HCT116 (cell line): Measurements from ENCODE around the gene ARID5B. TPM values are rescaled to one million over a fixed set of nuclear protein-coding genes. Genes with fewer than 3 reads are reported as not detected.

Source experiments
- ATAC-seq: fragments of 200-7000 bp; cut with Tn5 transposase; 2 replicates; pipeline ENCODE4 v1.9.1; 2020; ENCODE audit warnings: mild to moderate bottlenecking, moderate library complexity
- BruUV-seq: library from RNA; stranded (reverse); fragments of 400-500 nt; replicated peaks from 2 replicates; lab custom pipeline; 2021; lab: Mats Ljungman, UMichigan
- CTCF ChIA-PET: fragments of 300-600 bp; sonication (Branson Sonifier 250); formaldehyde crosslinking; loops from one replicate; lab custom pipeline; 2021; ENCODE audit warnings: antibody characterized with exemption; lab: Charles Lee
- POLR2A ChIA-PET: fragments of 300-600, 350-600 bp; sonication (Branson Sonifier 250); formaldehyde crosslinking; loops from one replicate; lab custom pipeline; 2021; ENCODE audit warnings: antibody characterized with exemption; lab: Charles Lee
- RAD21 ChIA-PET, 2 experiments: fragments of 300-600 bp; sonication (Branson Sonifier 250); formaldehyde crosslinking; loops; one replicate each; lab custom pipeline; 2023; ENCODE audit warnings: low total read pairs in 2 of 2; ENCODE audit not compliant: uncharacterized antibody in 2 of 2, unreplicated experiment in 2 of 2, low non-redundant PET in 1 of 2; lab: Charles Lee
- DNase-seq: peaks from one replicate; pipeline ENCODE4 v3.0.0-alpha.2; 2010; ENCODE audit warnings: low read depth, low spot score
- H2AFZ ChIP-seq: fragments of 200-600 bp; shearing (Covaris generic), sonication (generic); 2 replicates; pipeline ENCODE4 v1.6.1; 2017; ENCODE audit warnings: low read depth, mixed run types, mixed read lengths, antibody characterized with exemption, low read length; ENCODE audit not compliant: poor library complexity, severe bottlenecking
- H3K27ac ChIP-seq: 2 replicates; pipeline ENCODE4 v1.5.1; 2012; ENCODE audit warnings: low read depth, low read length
- H3K27me3 ChIP-seq: fragments of 200-600 bp; sonication (generic); 2 replicates; pipeline ENCODE4 v1.6.1; 2016; ENCODE audit warnings: mixed run types, low read length, mixed read lengths; ENCODE audit not compliant: insufficient read depth
- H3K36me3 ChIP-seq, 2 experiments: fragments of 200-500 bp in 1 of 2; fragments of 200-600 bp in 1 of 2; sonication (Bioruptor generic) in 1 of 2; sonication (generic) in 1 of 2; 2 replicates each; pipeline versions ENCODE4 v1.5.1 to v1.6.1; 2014 to 2016; ENCODE audit warnings: low read length in 2 of 2, inconsistent platforms in 1 of 2, mixed read lengths in 1 of 2, mixed run types in 1 of 2; ENCODE audit not compliant: insufficient read depth in 2 of 2, control insufficient read depth in 1 of 2
- H3K4me1 ChIP-seq, 2 experiments: fragments of 200-600 bp in 1 of 2; sonication (generic) in 1 of 2; 2 replicates each; pipeline versions ENCODE4 v1.5.1 to v1.6.1; 2012 to 2017; ENCODE audit warnings: low read length in 2 of 2, inconsistent platforms in 1 of 2, mild to moderate bottlenecking in 1 of 2, mixed read lengths in 1 of 2, mixed run types in 1 of 2, moderate library complexity in 1 of 2; ENCODE audit not compliant: insufficient read depth in 2 of 2, control insufficient read depth in 1 of 2
- H3K4me2 ChIP-seq: fragments of 200-600 bp; sonication (generic); 2 replicates; pipeline ENCODE4 v1.6.1; 2017; ENCODE audit warnings: mixed run types, low read length, mixed read lengths
- H3K4me3 ChIP-seq, 2 experiments: fragments of 200-600 bp in 1 of 2; sonication (generic) in 1 of 2; replicated peaks in 1 of 2; 2 replicates each; pipeline ENCODE4 v1.5.1; 2011 to 2016; ENCODE audit warnings: low read length in 2 of 2, control low read depth in 1 of 2, low read depth in 1 of 2, mild to moderate bottlenecking in 1 of 2, mixed read lengths in 1 of 2, mixed run types in 1 of 2
- H3K79me2 ChIP-seq: fragments of 200-600 bp; sonication (generic); 2 replicates; pipeline ENCODE4 v1.6.1; 2017; ENCODE audit warnings: mild to moderate bottlenecking, mixed run types, low read length, moderate library complexity, mixed read lengths; ENCODE audit not compliant: insufficient read depth
- H3K9ac ChIP-seq: fragments of 200-600 bp; sonication (generic); 2 replicates; pipeline ENCODE4 v1.6.1; 2016; ENCODE audit warnings: low read length, mixed read lengths
- H3K9me2 ChIP-seq: fragments of 200-600 bp; sonication (generic), shearing (Covaris generic); 2 replicates; pipeline ENCODE4 v1.6.1; 2017; ENCODE audit warnings: mixed run types, mild to moderate bottlenecking, moderate library complexity; ENCODE audit not compliant: insufficient read depth
- H3K9me3 ChIP-seq, 2 experiments: fragments of 200-500 bp in 1 of 2; fragments of 200-600 bp in 1 of 2; sonication (Bioruptor generic) in 1 of 2; sonication (generic) in 1 of 2; 2 replicates each; pipeline ENCODE4 v1.6.1; 2014 to 2017; ENCODE audit warnings: low read length in 2 of 2, mixed read lengths in 2 of 2, inconsistent platforms in 1 of 2, low read depth in 1 of 2, mild to moderate bottlenecking in 1 of 2, mixed run types in 1 of 2, moderate library complexity in 1 of 2; ENCODE audit not compliant: control insufficient read depth in 1 of 2, insufficient read depth in 1 of 2
- H4K20me1 ChIP-seq: fragments of 200-600 bp; sonication (generic), shearing (Covaris generic); 2 replicates; pipeline ENCODE4 v1.6.1; 2017; ENCODE audit warnings: mixed run types, mild to moderate bottlenecking, moderate library complexity; ENCODE audit not compliant: insufficient read depth
- CTCF ChIP-seq, 3 experiments: fragments of 200-600 bp in 1 of 3; sonication (generic) in 1 of 3; IDR thresholded peaks in 2 of 3; conservative IDR thresholded peaks in 1 of 3; 2 replicates each; pipeline ENCODE4 v1.5.1; 2012 to 2017; ENCODE audit warnings: low read depth in 2 of 3, low read length in 2 of 3, antibody characterized with exemption in 1 of 3, borderline replicate concordance in 1 of 3, control low read depth in 1 of 3, mild to moderate bottlenecking in 1 of 3, mixed read lengths in 1 of 3, mixed run types in 1 of 3, moderate library complexity in 1 of 3; ENCODE audit not compliant: insufficient read depth in 1 of 3
- SIN3A ChIP-seq: IDR thresholded peaks from 2 replicates; pipeline ENCODE4 v1.6.1; 2012; ENCODE audit warnings: low read depth
- TCF7L2 ChIP-seq: IDR thresholded peaks from 2 replicates; pipeline ENCODE4 v1.7.0; 2011; ENCODE audit warnings: borderline replicate concordance, inconsistent platforms; ENCODE audit not compliant: insufficient read depth, insufficient read length; ENCODE audit errors: extremely low read depth
- intact Hi-C: fragments of 100-400 bp; cut with micrococcal nuclease; formaldehyde crosslinking; loops from 2 replicates; pipeline ENCODE4 v1.10.0; 2022
- total RNA-seq: library from RNA; stranded (reverse); gene quantifications from one replicate; pipeline ENCODE4 v1.2.1, GENCODE V29; 2021; ENCODE audit not compliant: unreplicated experiment

Gene ARID5B
- total RNA-seq, 1 experiment from 2014 or later: 4.7 TPM

- H3K9ac ChIP-seq: peak overlapping the region; percentile 68
- peaks cover 3% of the 10 kb centered on the region; the same call in 1 of the 2 replicates for H3K79me2 ChIP-seq
- peak overlapping the region; percentile 64 to 75 for H3K4me3 ChIP-seq
- RAD21 ChIA-PET: interaction anchor here (0.6 kb wide), 2 partner anchors 50 to 65 kb away, joined by 3 to 5 read pairs; no protein-coding TSS in a partner anchor
- POLR2A ChIA-PET: interaction anchor here (0.8 to 0.9 kb wide), 3 partner anchors 13 to 37 kb away, joined by 3 to 4 read pairs (median 3); no protein-coding TSS in a partner anchor
- no peak for ATAC-seq
- TSS peak; percentile 69 for BruUV-seq
- no peaks in the 10 kb centered on the region for H3K36me3 ChIP-seq
- no peaks in the 10 kb centered on the region for H3K9me2 ChIP-seq
- no peak for DNase-seq
- H3K4me2 ChIP-seq: peak overlapping the region; percentile 94
- no peaks in the 10 kb centered on the region for H3K27me3 ChIP-seq
- no peaks in the 10 kb centered on the region for H4K20me1 ChIP-seq
- no peak for TF ChIP-seq CTCF (IDR thresholded peaks at IDR 0.05 in 2 of 3, conservative IDR thresholded peaks at IDR 0.05 in 1 of 3; ENCODE audit: borderline replicate concordance in 1 of 3, insufficient read depth in 1 of 3, low read depth in 2 of 3, low read length in 2 of 3)
- peak; percentile 6 for TF ChIP-seq TCF7L2
- TF ChIP-seq SIN3A: peak; percentile 25; the same call in 1 of the 2 replicates
- intact Hi-C loops: loop anchor here (2.0 to 5.0 kb wide), 4 partner anchors 65 to 343 kb away; no protein-coding TSS in a partner anchor
- CTCF ChIA-PET: interaction anchor here (1.0 to 1.1 kb wide), 2 partner anchors 137 to 151 kb away, joined by 4 to 6 read pairs; no protein-coding TSS in a partner anchor
- H3K4me1 ChIP-seq: peaks cover 27 to 43% of the 10 kb centered on the region in 2 experiments
- peak overlapping the region; percentile 99 for H2AFZ ChIP-seq
- peak overlapping the region; percentile 92 for H3K27ac ChIP-seq
- no peaks in the 10 kb centered on the region for H3K9me3 ChIP-seq
Measured at GRCh38 chr10:61901829-61902444, 438 bp downstream of the ARID5B start.
